LNCaP clone FGC (cell line): ENCODE results near the gene NPAS4.
"Not testable (repeated sequence)": the region's sequence is repeated elsewhere in the genome, so short reads cannot be mapped to it uniquely, and the experiment has no call there.

Experiments used
- DNase-seq: peaks from one replicate; pipeline ENCODE4 v3.0.0-alpha.2; 2011; ENCODE audit warnings: low read depth
- H3K4me3 ChIP-seq: 2 replicates; pipeline ENCODE4 v1.5.1; 2011; ENCODE audit warnings: mild to moderate bottlenecking, low read depth, low read length, control low read depth
- CTCF ChIP-seq: IDR thresholded peaks from 2 replicates; pipeline ENCODE4 v1.5.1; 2012; ENCODE audit warnings: mild to moderate bottlenecking; ENCODE audit not compliant: control insufficient read depth, insufficient read depth; ENCODE audit errors: extremely low read depth

NPAS4 gene

GRCh38 chr11:66420671-66421476, at the start of gene NPAS4:
Gene NPAS4, plus strand, starts transcription at chr11:66421035. Its CDS starts 145 bp downstream, at chr11:66421180.
- no peak for DNase-seq
- no peak within 1 kb of the TSS for H3K4me3 ChIP-seq
- no peak for TF ChIP-seq CTCF

- DNase-seq = no peak
- peak within 1 kb of the TSS; percentile 90 for H3K4me3 ChIP-seq
- TF ChIP-seq CTCF = no peak
Observed at GRCh38 chr11:66371627-66372415, 49.0 kb upstream of the NPAS4 start, which contains the start of gene SLC29A2. Gene SLC29A2, minus strand, starts transcription at chr11:66371760. Its CDS starts 169 bp downstream, at chr11:66371591.

GRCh38 chr11:66373265-66373664, 47.6 kb upstream of the NPAS4 start:
- no peak for TF ChIP-seq CTCF
- no peak overlapping the region for H3K4me3 ChIP-seq
- peak; percentile 49 for DNase-seq

GRCh38 chr11:66373690-66374287, 47.0 kb upstream of the NPAS4 start:
- H3K4me3 ChIP-seq, DNase-seq: not testable (repeated sequence)

GRCh38 chr11:66380264-66380663, 40.6 kb upstream of the NPAS4 start:
- not testable (repeated sequence) for DNase-seq, H3K4me3 ChIP-seq
- TF ChIP-seq CTCF = 0 out of 2 replicates have a peak, but pooled peaks have one; percentile 2

GRCh38 chr11:66384316-66384715, 36.5 kb upstream of the NPAS4 start:
- not testable (repeated sequence) for H3K4me3 ChIP-seq, DNase-seq

GRCh38 chr11:66386171-66387069, 34.4 kb upstream of the NPAS4 start:
- TF ChIP-seq CTCF = peak; percentile 93
- peak; percentile 34 for DNase-seq
- H3K4me3 ChIP-seq = peak overlapping the region; percentile 21; the same call in 1 of the 2 replicates
